Choroid plexus epithelial cell (primary cell): ENCODE measurements around the gene CHN2.

Experiments
- DNase-seq: peaks from one replicate; pipeline ENCODE4 v3.0.0-alpha.2; 2010; ENCODE audit warnings: low read depth
- H3K4me3 ChIP-seq: 2 replicates; pipeline ENCODE4 v1.5.1; 2011; ENCODE audit warnings: low read depth, mild to moderate bottlenecking, control low read depth, low read length, moderate library complexity
- CTCF ChIP-seq: conservative IDR thresholded peaks from 2 replicates; pipeline ENCODE4 v1.5.1; 2011; ENCODE audit warnings: low read depth, mild to moderate bottlenecking, control low read depth, inconsistent platforms, low read length, moderate library complexity

The CHN2 gene

GRCh38 chr7:29356631-29357030, 162.1 kb downstream of the CHN2 start:
- no peak for TF ChIP-seq CTCF
- DNase-seq = no peak
- H3K4me3 ChIP-seq = no peak overlapping the region

- H3K4me3 ChIP-seq = no peak overlapping the region
- no peak for TF ChIP-seq CTCF
- DNase-seq = no peak
Observed at GRCh38 chr7:29359482-29360093, 165.0 kb downstream of the CHN2 start.

DNA sequence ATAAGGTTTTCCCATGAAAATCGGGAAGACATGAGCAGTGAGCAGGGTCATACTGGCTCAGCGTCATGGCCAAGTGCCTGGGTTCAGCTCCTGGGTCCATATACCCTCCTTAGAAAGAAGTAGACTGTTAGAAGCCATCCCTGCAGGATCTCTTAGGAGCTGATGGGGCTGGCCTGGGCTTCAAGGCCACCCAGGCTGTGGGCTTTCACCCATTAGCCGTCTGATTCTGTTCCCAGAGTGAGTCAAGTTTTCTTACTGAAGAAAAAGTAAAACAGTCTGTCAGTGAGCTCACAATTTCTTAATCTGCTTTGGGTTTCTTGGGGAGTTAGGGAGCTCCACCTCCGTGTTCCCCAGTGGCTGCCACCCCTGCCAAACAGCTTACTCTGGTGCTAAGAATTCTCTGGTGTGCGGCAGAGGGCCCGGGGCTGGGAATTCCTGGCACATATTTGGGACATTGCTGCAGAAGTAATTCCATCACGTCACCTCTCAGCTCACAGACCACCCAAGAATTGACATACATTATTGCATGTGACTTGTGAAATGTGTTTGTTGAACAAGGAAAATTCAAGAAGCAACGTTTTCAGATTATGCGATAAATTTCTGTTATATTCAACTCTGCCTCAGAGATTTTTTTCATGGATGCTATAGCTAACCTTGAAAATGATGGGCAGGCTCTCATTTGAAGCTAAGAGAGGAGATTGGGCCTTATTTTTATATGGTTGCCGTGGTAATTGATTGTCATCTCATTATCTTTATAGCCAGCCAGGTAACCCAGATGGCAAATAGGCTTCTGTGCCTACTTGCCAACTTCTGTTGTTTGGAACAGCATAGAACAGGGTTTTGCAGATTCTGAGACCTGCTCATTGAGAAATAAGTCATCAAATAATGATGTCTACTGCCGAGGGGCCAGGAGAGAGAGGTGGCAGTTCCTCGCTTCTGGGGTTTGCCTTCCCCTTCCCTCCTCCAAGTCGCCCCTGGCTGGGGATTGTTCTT, 166.4 kb downstream of the CHN2 start:
- no peak for DNase-seq
- no peak for TF ChIP-seq CTCF
- H3K4me3 ChIP-seq = no peak overlapping the region

GRCh38 chr7:29362380-29362779, 167.8 kb downstream of the CHN2 start:
- no peak for DNase-seq
- TF ChIP-seq CTCF = no peak
- H3K4me3 ChIP-seq = no peak overlapping the region

GRCh38 chr7:29363636-29364425, 169.3 kb downstream of the CHN2 start:
- no peak overlapping the region for H3K4me3 ChIP-seq
- no peak for TF ChIP-seq CTCF
- no peak for DNase-seq

DNA sequence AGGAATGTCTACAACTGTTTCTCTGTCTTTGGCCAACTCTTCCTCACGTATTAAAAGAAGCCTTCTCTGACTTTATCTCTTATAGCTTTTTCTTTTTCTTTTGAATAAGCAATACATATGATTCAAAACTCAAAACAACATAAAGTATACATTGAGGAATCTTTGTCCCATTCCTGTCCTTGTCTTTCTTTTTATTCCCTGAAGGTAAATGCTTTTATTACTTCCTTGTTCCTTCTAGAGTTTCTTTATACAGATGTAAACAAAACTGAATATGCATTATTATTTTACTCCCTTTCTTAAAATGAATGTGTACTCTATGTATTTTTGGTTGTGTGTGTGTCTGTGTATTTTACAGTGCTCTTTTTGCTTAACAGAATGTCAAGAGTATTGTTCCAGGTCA, 170.1 kb downstream of the CHN2 start:
- DNase-seq = no peak
- TF ChIP-seq CTCF = no peak
- H3K4me3 ChIP-seq = no peak overlapping the region
